ENCODE data around the gene KDM5C. TPM values are rescaled to one million over a fixed set of nuclear protein-coding genes. Genes with fewer than 3 reads are reported as not detected.
A peak's percentile ranks its signal among the peaks of the same experiment; 100 is the strongest.

The KDM5C gene
- total RNA-seq, 1 experiment from 2014 or later: 89.8 TPM

GRCh38 chrX:53190363-53190960 is 34.5 kb downstream of the KDM5C start:
- Histone ChIP-seq H3K27ac (ENCODE audit: low read length) (no peak overlapping the region), H2AFZ (ENCODE audit: low read length) (no peak overlapping the region), H3K4me2 (ENCODE audit: low read length) (no peak overlapping the region), H3K4me3 (ENCODE audit: low read length) (no peak overlapping the region), H3K4me1 (ENCODE audit: insufficient read depth, low read length) (peaks cover 12% of the 10 kb centered on the region), H3K79me2 (ENCODE audit: low read length) (no peaks in the 10 kb centered on the region), H3K36me3 (ENCODE audit: low read depth, low read length) (peaks cover 6% of the 10 kb centered on the region; the same call in 1 of the 2 replicates), H3K9me3 (ENCODE audit: low read length) (no peaks in the 10 kb centered on the region), H3K9me2 (replicated peaks; ENCODE audit: low read length) (no peaks in the 10 kb centered on the region), H3K9ac (ENCODE audit: low read length) (no peak overlapping the region), H4K20me1 (ENCODE audit: low read length) (no peaks in the 10 kb centered on the region), H3K27me3 (ENCODE audit: low read length) (no peaks in the 10 kb centered on the region), H3F3A (ENCODE audit: low read length, unreplicated experiment) (peaks cover 5% of the 10 kb centered on the region)
- TF ChIP-seq CTCF (conservative IDR thresholded peaks at IDR 0.05; ENCODE audit: low read depth, low read length) (peak; percentile 43; the same call in 1 of the 2 replicates), EZH2 (IDR thresholded peaks at IDR 0.05; ENCODE audit: low read length, unreplicated experiment) (no peak), EZH2phosphoT487 (IDR thresholded peaks at IDR 0.05; ENCODE audit: borderline replicate concordance, low read length) (no peak)
- DNase-seq: no peak
- TSS peak; percentile 4 for BruUV-seq (replicated peaks)
- ChIA-PET CTCF (no interaction called here), POLR2A (ENCODE audit: unreplicated experiment) (no interaction called here)
- no peak for ATAC-seq
- intact Hi-C loops (cut with micrococcal nuclease): no loop called here

GRCh38 chrX:53188763-53189162 is 36.2 kb downstream of the KDM5C start:
- peak; percentile 8 for ATAC-seq
- BruUV-seq (replicated peaks): no TSS peak

More at GRCh38 chrX:53188763-53189162, 36.2 kb downstream of the KDM5C start:
- TF ChIP-seq EZH2phosphoT487 (IDR thresholded peaks at IDR 0.05; ENCODE audit: borderline replicate concordance, low read length): no peak
- no peak for TF ChIP-seq EZH2 (IDR thresholded peaks at IDR 0.05; ENCODE audit: low read length, unreplicated experiment)
- TF ChIP-seq CTCF (conservative IDR thresholded peaks at IDR 0.05; ENCODE audit: low read depth, low read length): no peak
- Histone ChIP-seq H4K20me1 (ENCODE audit: low read length) (no peaks in the 10 kb centered on the region), H3K9me3 (ENCODE audit: low read length) (no peaks in the 10 kb centered on the region), H3K36me3 (ENCODE audit: low read depth, low read length) (peaks cover 6% of the 10 kb centered on the region; the same call in 1 of the 2 replicates), H3K4me2 (ENCODE audit: low read length) (no peak overlapping the region), H3K4me3 (ENCODE audit: low read length) (no peak overlapping the region), H2AFZ (ENCODE audit: low read length) (no peak overlapping the region), H3K79me2 (ENCODE audit: low read length) (no peaks in the 10 kb centered on the region), H3F3A (ENCODE audit: low read length, unreplicated experiment) (peaks cover 5% of the 10 kb centered on the region), H3K9me2 (replicated peaks; ENCODE audit: low read length) (no peaks in the 10 kb centered on the region), H3K27ac (ENCODE audit: low read length) (no peak overlapping the region), H3K27me3 (ENCODE audit: low read length) (no peaks in the 10 kb centered on the region), H3K4me1 (ENCODE audit: insufficient read depth, low read length) (peaks cover 12% of the 10 kb centered on the region), H3K9ac (ENCODE audit: low read length) (no peak overlapping the region)
- POLR2A ChIA-PET (ENCODE audit: unreplicated experiment): no interaction called here
- no peak for DNase-seq
- CTCF ChIA-PET: no interaction called here
- intact Hi-C loops (cut with micrococcal nuclease): no loop called here

Measured in PC-3 (cell line).